Measurements from ENCODE around the gene NDUFS2.
"Not testable (repeated sequence)": the region's sequence is repeated elsewhere in the genome, so short reads cannot be mapped to it uniquely, and the experiment has no call there.

The NDUFS2 gene

GRCh38 chr1:161207173-161207572, 5.0 kb downstream of the NDUFS2 start:
- no peak for DNase-seq
- TF ChIP-seq GATA1 (IDR thresholded peaks at IDR 0.05; ENCODE audit: low read depth, low read length), result no peak
- TF ChIP-seq POLR2A (IDR thresholded peaks at IDR 0.05; ENCODE audit: low read length), result no peak

GRCh38 chr1:161209790-161210409, 7.7 kb downstream of the NDUFS2 start:
- peak; percentile 76 to 82 for DNase-seq
- no peak for TF ChIP-seq POLR2A (IDR thresholded peaks at IDR 0.05; ENCODE audit: low read length)
- no peak for TF ChIP-seq GATA1 (IDR thresholded peaks at IDR 0.05; ENCODE audit: low read depth, low read length)

GRCh38 chr1:161214369-161214768, 12.2 kb downstream of the NDUFS2 start:
- no peak for TF ChIP-seq POLR2A (IDR thresholded peaks at IDR 0.05; ENCODE audit: low read length)
- TF ChIP-seq GATA1 (IDR thresholded peaks at IDR 0.05; ENCODE audit: low read depth, low read length), result no peak

DNA sequence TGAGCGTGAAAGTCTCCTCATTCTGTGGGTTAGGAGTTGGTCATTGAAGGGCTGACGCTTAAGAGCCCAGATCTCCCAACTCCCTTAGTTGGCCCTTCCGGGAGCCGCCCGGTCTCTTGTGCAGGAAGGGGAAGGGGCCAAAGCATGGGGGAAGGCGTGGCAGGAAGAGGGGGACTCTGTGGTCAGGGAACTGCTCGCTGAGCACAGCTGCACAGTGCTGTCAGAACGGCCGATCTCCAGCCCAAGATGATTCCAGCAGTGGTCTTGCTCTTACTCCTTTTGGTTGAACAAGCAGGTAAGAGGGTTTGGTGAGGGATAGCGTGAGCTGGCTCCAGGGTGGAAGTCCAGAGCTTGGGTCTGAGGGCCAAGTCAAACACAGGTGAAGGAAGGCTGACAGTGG, 12.9 kb downstream of the NDUFS2 start, which contains the start of gene FCER1G:
TSS of gene FCER1G (plus strand) at position 220 of the 400 bp plus-strand sequence. CDS start at position 247, 27 bp downstream.
- no peak for DNase-seq
- TF ChIP-seq POLR2A (IDR thresholded peaks at IDR 0.05; ENCODE audit: low read length), result no peak
- no peak for TF ChIP-seq GATA1 (IDR thresholded peaks at IDR 0.05; ENCODE audit: low read depth, low read length)

More at GRCh38 chr1:161214369-161214768, 12.2 kb downstream of the NDUFS2 start:
- no peak for DNase-seq

DNA sequence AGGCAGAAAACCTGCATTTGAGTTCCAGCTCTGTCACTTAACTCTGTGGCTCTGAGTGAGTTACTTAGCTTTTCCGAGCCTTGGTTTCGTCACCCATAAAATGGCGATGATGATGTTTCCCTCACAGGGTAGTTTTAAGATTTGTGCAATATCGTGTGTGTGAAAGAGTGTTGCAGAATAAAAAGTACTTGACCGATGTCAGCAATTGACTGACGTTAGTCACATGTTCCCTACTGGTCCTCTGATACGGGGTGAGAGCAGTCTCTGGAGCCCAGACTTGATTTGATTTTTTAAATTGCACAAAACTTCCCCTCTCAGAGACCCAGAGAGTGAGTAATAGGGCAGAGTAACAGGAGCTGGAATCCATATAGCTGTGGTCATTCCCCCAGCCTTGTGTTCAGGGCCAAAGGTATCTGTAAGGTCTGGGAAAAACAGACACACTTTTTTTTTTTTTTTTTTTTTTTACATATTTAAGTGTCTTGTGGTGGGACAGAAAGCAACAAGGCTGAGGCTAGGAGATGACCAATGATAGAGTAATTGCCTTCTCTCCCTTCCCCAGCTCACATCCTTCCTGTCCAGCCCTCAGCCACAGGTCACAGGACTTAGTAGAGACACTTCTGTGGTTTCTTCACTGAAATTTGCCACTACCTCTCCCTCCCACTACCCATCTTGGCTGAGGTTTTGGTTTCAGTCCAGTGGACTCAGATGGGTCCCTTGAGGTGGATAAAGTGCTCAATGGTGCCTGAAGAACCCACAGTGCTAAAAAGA, 15.0 kb downstream of the NDUFS2 start:
- DNase-seq, result no peak
- TF ChIP-seq POLR2A (IDR thresholded peaks at IDR 0.05; ENCODE audit: low read length), result no peak
- TF ChIP-seq GATA1 (IDR thresholded peaks at IDR 0.05; ENCODE audit: low read depth, low read length), result no peak

DNA sequence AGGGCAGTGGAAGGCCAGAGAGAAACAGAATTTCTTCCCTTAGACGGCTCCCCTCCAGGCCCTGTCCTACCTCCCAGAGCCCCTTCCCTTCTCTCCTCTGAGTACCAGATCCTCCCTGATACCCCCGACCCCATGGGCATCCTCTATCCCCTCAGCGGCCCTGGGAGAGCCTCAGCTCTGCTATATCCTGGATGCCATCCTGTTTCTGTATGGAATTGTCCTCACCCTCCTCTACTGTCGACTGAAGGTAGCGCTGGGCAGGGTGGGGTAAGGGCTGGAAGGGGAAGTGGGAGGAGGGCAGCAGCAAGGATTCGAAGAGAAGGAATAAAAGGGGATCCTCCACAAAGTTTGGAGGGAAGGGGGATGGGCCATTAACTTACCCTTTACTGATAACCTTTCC, 15.7 kb downstream of the NDUFS2 start:
- TF ChIP-seq POLR2A (IDR thresholded peaks at IDR 0.05; ENCODE audit: low read length), result no peak
- TF ChIP-seq GATA1 (IDR thresholded peaks at IDR 0.05; ENCODE audit: low read depth, low read length), result no peak

GRCh38 chr1:161218301-161219077, 16.3 kb downstream of the NDUFS2 start:
- DNase-seq, result no peak
- TF ChIP-seq POLR2A (IDR thresholded peaks at IDR 0.05; ENCODE audit: low read length), result no peak
- no peak for TF ChIP-seq GATA1 (IDR thresholded peaks at IDR 0.05; ENCODE audit: low read depth, low read length)

More for the DNA sequence above, 15.7 kb downstream of the NDUFS2 start:
- no peak for DNase-seq

- TF ChIP-seq GATA1 (IDR thresholded peaks at IDR 0.05; ENCODE audit: low read depth, low read length), result no peak
- no peak for TF ChIP-seq POLR2A (IDR thresholded peaks at IDR 0.05; ENCODE audit: low read length)
- no peak for DNase-seq
Observed at GRCh38 chr1:161219078-161219892, 17.1 kb downstream of the NDUFS2 start.

- DNase-seq, result no peak
- TF ChIP-seq GATA1 (IDR thresholded peaks at IDR 0.05; ENCODE audit: low read depth, low read length), result no peak
- no peak for TF ChIP-seq POLR2A (IDR thresholded peaks at IDR 0.05; ENCODE audit: low read length)
Observed at GRCh38 chr1:161220002-161220401, 17.8 kb downstream of the NDUFS2 start.

DNA sequence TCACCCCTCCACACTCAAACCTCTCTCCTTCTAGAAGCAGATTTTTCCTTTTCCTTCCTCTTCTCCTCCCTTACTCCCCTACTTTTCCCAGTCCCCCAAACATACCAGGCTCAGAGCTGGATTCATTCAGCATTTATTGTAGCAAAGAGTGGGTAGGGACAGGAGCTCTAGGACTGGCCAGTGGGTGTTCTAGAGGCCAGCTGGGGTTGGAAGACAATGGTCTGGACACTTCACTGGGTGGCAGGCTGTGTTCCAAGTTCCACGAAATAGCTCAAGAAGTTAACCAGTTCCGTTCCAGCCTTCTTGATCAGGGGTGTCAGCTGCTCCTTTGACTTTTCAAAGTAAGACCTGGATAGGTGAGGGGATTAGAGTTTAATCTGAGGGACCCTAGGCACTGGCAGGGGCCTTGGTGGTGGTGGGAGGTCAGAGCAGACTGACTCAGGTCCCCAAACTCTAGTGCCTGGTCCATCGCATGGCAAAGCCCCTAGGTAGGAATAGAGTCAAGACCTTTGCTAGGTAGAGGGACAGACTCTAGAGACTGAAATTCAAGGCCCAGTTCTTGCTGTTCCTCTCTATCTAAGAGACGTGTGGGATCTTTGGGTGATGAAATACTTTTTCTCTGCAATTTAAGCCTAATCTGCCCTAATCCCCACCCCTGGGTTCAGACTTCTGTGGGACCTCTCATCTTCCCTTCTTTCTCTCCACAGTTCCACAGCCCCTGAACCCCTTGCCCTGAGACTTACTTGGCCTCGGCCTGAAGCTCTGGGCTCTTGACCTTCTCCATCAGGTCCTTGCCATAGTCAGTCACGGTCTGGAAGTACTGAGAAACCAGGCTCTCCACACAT, 20.2 kb downstream of the NDUFS2 start:
- no peak for DNase-seq
- TF ChIP-seq GATA1 (IDR thresholded peaks at IDR 0.05; ENCODE audit: low read depth, low read length), result no peak

DNA sequence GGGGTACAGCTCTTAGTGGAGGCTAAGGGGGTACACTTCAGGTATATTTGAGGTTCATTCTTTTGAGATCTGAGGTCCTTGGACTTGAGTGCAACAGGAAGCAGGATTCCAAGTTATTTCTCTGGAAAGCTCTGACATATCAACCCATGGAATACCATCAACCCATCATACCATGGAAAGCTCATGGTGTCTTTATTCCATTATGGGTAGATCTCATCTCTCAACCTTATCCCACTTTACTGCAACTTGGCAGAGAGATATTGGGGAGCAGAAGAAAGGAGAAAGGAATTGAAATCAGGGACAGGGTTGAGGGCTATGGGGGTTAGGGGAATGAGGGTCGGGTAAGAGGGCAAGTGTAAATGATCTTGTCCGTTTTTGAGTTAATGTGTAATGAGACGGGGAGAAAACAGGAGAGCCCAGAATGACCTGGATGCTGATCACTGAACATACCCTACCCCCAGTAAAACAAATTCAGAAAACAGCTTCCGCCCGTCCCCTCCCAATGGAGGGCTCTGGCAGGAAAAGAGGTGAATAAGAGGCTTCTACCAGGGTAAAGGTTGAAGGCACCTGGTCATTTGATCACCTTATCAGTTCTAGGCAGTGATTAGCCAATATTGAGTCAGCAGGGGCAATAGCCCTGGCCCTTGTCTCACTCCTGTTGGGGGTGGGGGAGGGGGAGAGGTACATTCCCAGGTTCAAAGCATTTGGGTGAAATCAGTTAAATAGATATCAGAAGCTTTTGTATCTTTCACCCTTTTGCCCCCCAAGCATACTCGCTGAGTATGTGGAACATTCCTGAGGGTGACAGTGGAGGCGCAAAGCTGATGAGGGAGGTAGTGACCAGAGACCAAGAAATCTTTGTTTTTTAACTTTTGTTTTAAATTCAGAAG, 21.9 kb downstream of the NDUFS2 start:
- no peak for DNase-seq
- TF ChIP-seq GATA1 (IDR thresholded peaks at IDR 0.05; ENCODE audit: low read depth, low read length), result no peak
- no peak for TF ChIP-seq POLR2A (IDR thresholded peaks at IDR 0.05; ENCODE audit: low read length)

DNA sequence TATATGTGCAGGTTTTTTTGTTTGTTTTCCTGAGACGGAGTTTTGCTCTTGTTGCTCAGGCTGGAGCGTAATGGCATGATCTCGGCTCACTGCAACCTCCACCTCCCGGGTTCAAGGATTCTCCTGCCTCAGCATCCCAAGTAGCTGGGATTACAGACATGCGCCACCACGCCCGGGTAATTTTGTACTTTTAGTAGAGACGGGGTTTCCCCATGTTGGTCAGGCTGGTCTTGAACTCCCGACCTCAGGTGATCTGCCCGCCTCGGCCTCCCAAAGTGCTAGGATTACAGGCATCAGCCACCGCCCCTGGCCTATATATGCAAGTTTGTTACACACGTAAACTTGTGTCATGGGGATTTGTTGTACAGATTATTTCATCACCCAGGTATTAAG, 22.5 kb downstream of the NDUFS2 start:
- not testable (repeated sequence) for DNase-seq

Data from erythroblast (primary cell).